ENCODE results near the gene ZFTA. TPM values are rescaled to one million over a fixed set of nuclear protein-coding genes. Genes with fewer than 3 reads are reported as not detected.
"Not testable (repeated sequence)": the region's sequence is repeated elsewhere in the genome, so short reads cannot be mapped to it uniquely, and the experiment has no call there.

Gene ZFTA
- total RNA-seq, 1 donor from 2014 or later = 41.7 TPM

DNA sequence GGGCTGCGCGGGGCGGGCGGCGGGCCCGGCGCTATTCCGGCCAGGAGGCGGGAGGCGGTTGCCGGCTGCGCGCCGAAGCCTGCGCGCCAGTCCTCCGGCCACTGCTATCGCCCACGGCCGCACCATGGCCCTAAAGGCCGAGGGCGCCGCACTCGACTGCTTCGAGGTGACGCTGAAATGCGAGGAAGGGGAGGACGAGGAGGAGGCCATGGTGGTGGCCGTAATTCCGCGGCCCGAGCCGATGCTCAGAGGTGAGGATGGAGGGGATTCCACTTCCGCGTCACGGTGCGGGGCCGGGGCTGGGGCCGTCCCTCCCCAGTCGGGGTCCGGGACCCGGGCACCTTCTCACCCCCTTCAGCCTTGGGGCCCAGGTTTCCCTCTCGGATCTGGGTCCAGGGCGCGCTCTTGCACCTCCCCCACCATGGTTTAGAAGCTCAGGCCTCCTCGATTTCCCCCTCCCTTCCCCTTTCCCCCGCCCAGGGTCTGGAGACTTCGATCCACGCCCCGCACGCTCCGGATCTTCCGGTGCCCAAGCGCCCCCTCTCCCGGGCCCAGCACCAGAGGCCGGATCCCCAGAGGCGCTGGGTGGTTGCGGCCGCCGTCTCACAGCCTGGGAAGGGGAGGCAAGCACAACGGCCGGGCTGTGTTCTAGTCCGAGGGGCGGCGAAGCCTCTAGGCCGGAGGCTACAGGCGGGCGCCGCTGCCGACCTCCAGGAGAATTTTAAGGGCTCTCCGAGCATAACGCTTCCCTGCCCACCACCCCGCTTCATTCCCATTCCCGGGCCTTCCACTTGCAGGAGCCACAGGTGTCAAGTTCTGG, 45.2 kb upstream of the ZFTA start:
- Mint-ChIP-seq H3K4me3 (peak overlapping the region; percentile 91), H3K27ac (no peak overlapping the region), H3K4me1 (ENCODE audit: unreplicated experiment) (peaks cover 26% of the 10 kb centered on the region), H3K27me3 (no peaks in the 10 kb centered on the region), H3K9me3 (no peaks in the 10 kb centered on the region), H3K36me3 (peaks cover 23% of the 10 kb centered on the region)
- TF ChIP-seq, protein P1, sequence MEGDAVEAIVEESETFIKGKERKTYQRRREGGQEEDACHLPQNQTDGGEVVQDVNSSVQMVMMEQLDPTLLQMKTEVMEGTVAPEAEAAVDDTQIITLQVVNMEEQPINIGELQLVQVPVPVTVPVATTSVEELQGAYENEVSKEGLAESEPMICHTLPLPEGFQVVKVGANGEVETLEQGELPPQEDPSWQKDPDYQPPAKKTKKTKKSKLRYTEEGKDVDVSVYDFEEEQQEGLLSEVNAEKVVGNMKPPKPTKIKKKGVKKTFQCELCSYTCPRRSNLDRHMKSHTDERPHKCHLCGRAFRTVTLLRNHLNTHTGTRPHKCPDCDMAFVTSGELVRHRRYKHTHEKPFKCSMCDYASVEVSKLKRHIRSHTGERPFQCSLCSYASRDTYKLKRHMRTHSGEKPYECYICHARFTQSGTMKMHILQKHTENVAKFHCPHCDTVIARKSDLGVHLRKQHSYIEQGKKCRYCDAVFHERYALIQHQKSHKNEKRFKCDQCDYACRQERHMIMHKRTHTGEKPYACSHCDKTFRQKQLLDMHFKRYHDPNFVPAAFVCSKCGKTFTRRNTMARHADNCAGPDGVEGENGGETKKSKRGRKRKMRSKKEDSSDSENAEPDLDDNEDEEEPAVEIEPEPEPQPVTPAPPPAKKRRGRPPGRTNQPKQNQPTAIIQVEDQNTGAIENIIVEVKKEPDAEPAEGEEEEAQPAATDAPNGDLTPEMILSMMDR (conservative IDR thresholded peaks at IDR 0.05) = no peak
- no peak for DNase-seq (ENCODE audit: extremely low spot score, unreplicated experiment)

DNA sequence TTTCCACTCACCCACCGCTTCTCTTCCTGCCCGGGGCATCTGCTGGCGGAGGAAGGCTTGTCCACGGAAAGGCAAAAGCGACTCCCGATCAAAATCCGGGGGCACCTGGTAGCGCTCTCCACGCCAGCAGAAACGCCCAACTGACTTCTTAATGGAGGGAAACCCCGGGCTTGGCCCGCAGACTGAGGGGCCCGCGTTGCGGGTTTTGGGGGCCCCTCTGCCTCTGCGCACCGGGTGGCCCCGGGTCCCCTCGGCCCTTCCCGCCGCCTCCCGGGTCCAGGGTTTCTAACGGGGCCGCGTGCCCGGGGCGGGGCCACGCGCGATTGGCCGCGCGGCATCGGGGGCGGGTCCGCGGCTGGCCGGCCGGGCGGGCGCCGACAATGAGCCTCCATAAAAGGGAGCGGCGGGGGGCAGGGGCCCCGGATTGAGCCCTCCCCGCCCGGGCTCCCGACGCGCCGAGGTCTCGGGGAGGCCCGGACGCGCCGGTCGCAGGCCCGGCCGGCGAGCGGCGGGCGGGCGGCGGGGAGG, 44.5 kb upstream of the ZFTA start, which contains the start of gene SPINDOC:
TSS of gene SPINDOC (plus strand) at position 422 of the 528 bp plus-strand sequence. CDS start 231 bp downstream, outside the sequence.
- H3K27me3 Mint-ChIP-seq = no peaks in the 10 kb centered on the region
- no peak within 1 kb of the TSS for H3K27ac Mint-ChIP-seq
- H3K4me1 Mint-ChIP-seq (ENCODE audit: unreplicated experiment) = peaks cover 26% of the 10 kb centered on the region
- H3K9me3 Mint-ChIP-seq = no peaks in the 10 kb centered on the region
- TF ChIP-seq, protein P1 (conservative IDR thresholded peaks at IDR 0.05) = no peak
- H3K4me3 Mint-ChIP-seq = peak within 1 kb of the TSS; percentile 91
- peaks cover 23% of the 10 kb centered on the region for H3K36me3 Mint-ChIP-seq
- DNase-seq (ENCODE audit: extremely low spot score, unreplicated experiment) = peak; percentile 85

GRCh38 chr11:63811522-63811921, 42.9 kb upstream of the ZFTA start:
- no peaks in the 10 kb centered on the region for H3K27me3 Mint-ChIP-seq
- H3K4me1 Mint-ChIP-seq (ENCODE audit: unreplicated experiment) = peaks cover 26% of the 10 kb centered on the region
- no peak overlapping the region for H3K27ac Mint-ChIP-seq
- DNase-seq (ENCODE audit: extremely low spot score, unreplicated experiment) = no peak
- peaks cover 16% of the 10 kb centered on the region for H3K36me3 Mint-ChIP-seq
- H3K9me3 Mint-ChIP-seq = no peaks in the 10 kb centered on the region
- peak overlapping the region; percentile 88 for H3K4me3 Mint-ChIP-seq
- TF ChIP-seq, protein P1 (conservative IDR thresholded peaks at IDR 0.05) = no peak

DNA sequence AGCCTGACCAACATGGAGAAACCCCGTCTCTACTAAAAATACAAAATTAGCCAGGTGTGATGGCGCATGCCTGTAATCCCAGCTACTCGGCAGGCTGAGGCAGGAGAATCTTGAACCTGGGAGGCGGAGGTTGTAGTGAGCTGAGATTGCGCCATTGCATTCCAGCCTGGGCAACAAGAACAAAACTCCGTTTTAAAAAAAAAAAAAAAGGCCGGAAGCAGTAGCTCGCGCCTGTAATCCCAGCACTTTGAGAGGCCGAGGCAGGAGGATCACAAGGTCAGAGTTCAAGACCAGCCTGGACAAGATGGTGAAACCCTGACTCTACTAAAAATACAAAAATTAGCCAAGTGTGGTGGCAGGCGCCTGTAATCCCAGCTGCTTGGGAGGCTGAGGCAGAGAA, 41.8 kb upstream of the ZFTA start:
- not testable (repeated sequence) for H3K9me3 Mint-ChIP-seq; H3K36me3 Mint-ChIP-seq; DNase-seq (ENCODE audit: extremely low spot score, unreplicated experiment); H3K4me3 Mint-ChIP-seq; H3K27ac Mint-ChIP-seq; H3K27me3 Mint-ChIP-seq
- H3K4me1 Mint-ChIP-seq (ENCODE audit: unreplicated experiment) = peaks cover 24% of the 10 kb centered on the region

GRCh38 chr11:63805844-63806415, 37.4 kb upstream of the ZFTA start:
- no peak overlapping the region for H3K27ac Mint-ChIP-seq
- no peak overlapping the region for H3K4me3 Mint-ChIP-seq
- H3K36me3 Mint-ChIP-seq = no peaks in the 10 kb centered on the region
- H3K27me3 Mint-ChIP-seq = no peaks in the 10 kb centered on the region
- peaks cover 5% of the 10 kb centered on the region for H3K4me1 Mint-ChIP-seq (ENCODE audit: unreplicated experiment)
- DNase-seq (ENCODE audit: extremely low spot score, unreplicated experiment) = no peak
- H3K9me3 Mint-ChIP-seq = no peaks in the 10 kb centered on the region
- TF ChIP-seq, protein P1 (conservative IDR thresholded peaks at IDR 0.05) = no peak

GRCh38 chr11:63804259-63804658, 35.7 kb upstream of the ZFTA start:
- no peak for DNase-seq (ENCODE audit: extremely low spot score, unreplicated experiment)
- TF ChIP-seq, protein P1 (conservative IDR thresholded peaks at IDR 0.05) = no peak
- Mint-ChIP-seq H3K4me1 (ENCODE audit: unreplicated experiment) (peaks cover 5% of the 10 kb centered on the region), H3K27ac (no peak overlapping the region), H3K4me3 (no peak overlapping the region), H3K27me3 (no peaks in the 10 kb centered on the region), H3K36me3 (no peaks in the 10 kb centered on the region), H3K9me3 (no peaks in the 10 kb centered on the region)
